Endothelial cell of umbilical vein (primary cell): Measurements from ENCODE around the gene SPAG9. TPM values are rescaled to one million over a fixed set of nuclear protein-coding genes. Genes with fewer than 3 reads are reported as not detected.

Source experiments
- BruUV-seq: library from RNA; stranded (reverse); fragments of 400-500 nt; replicated peaks from 2 replicates; lab custom pipeline; 2021; lab: Mats Ljungman, UMichigan
- CTCF ChIA-PET: fragments of 300-600, 350-600 bp; sonication (Branson Sonifier 250); formaldehyde crosslinking; loops from one replicate; lab custom pipeline; 2021; ENCODE audit warnings: antibody characterized with exemption, inconsistent platforms; lab: Charles Lee
- POLR2A ChIA-PET: fragments of 300-600, 350-600 bp; sonication (Branson Sonifier 250); formaldehyde crosslinking; loops from one replicate; lab custom pipeline; 2021; ENCODE audit warnings: antibody characterized with exemption, inconsistent platforms; lab: Charles Lee
- DNase-seq: peaks from one replicate; pipeline ENCODE4 v3.0.0-alpha.2; 2011; ENCODE audit warnings: low read depth, low spot score
- FAIRE-seq: peaks from 2 replicates; lab custom pipeline; 2011; peaks lifted over from hg19 to GRCh38; lab: Jason Lieb, UNC
- H2AFZ ChIP-seq: 2 replicates; pipeline ENCODE4 v1.6.0; 2012; ENCODE audit warnings: low read depth, low read length, control low read depth, inconsistent platforms
- H3K27ac ChIP-seq: 2 replicates; pipeline ENCODE4 v1.5.1; 2011; ENCODE audit warnings: low read depth, mild to moderate bottlenecking, control low read depth, low read length, moderate library complexity; ENCODE audit not compliant: insufficient read depth
- H3K27me3 ChIP-seq, 2 experiments: 2 replicates each; pipeline versions ENCODE4 v1.6.0 to v1.6.1; 2011; ENCODE audit warnings: low read length in 2 of 2, mixed read lengths in 1 of 2; ENCODE audit not compliant: control insufficient read depth in 2 of 2, insufficient read depth in 2 of 2
- H3K36me3 ChIP-seq, 2 experiments: 2 replicates in 1 of 2; 3 replicates in 1 of 2; pipeline ENCODE4 v1.5.1; 2011; ENCODE audit warnings: low read length in 2 of 2, mild to moderate bottlenecking in 1 of 2, moderate library complexity in 1 of 2; ENCODE audit not compliant: control insufficient read depth in 2 of 2, insufficient read depth in 2 of 2; ENCODE audit errors: extremely low read depth in 1 of 2
- H3K4me1 ChIP-seq: 3 replicates; pipeline ENCODE4 v1.5.1; 2011; ENCODE audit warnings: mild to moderate bottlenecking, low read length; ENCODE audit not compliant: control insufficient read depth, insufficient read depth; ENCODE audit errors: extremely low read depth
- H3K4me2 ChIP-seq: 2 replicates; pipeline ENCODE4 v1.6.1; 2011; ENCODE audit warnings: low read length, control low read depth, mixed read lengths; ENCODE audit not compliant: insufficient read depth
- H3K4me3 ChIP-seq, 3 experiments: fragments of 200-600 bp in 1 of 3; sonication (generic), shearing (Covaris generic) in 1 of 3; replicated peaks in 1 of 3; 2 replicates each; pipeline ENCODE4 v1.5.1; 2011 to 2016; ENCODE audit warnings: control low read depth in 3 of 3, low read length in 3 of 3, mild to moderate bottlenecking in 2 of 3, inconsistent platforms in 1 of 3, low read depth in 1 of 3, moderate library complexity in 1 of 3; ENCODE audit not compliant: insufficient read depth in 1 of 3
- H3K79me2 ChIP-seq: 2 replicates; pipeline ENCODE4 v1.6.0; 2012; ENCODE audit warnings: low read length, inconsistent platforms; ENCODE audit not compliant: control insufficient read depth, insufficient read depth
- H3K9ac ChIP-seq: replicated peaks from 2 replicates; pipeline ENCODE3; 2011; ENCODE audit warnings: low read length, control low read depth; ENCODE audit not compliant: insufficient read depth; ENCODE audit errors: extremely low read depth
- H3K9me1 ChIP-seq: replicated peaks from 3 replicates; pipeline ENCODE4 v1.6.0; 2011; ENCODE audit warnings: mild to moderate bottlenecking, low read length; ENCODE audit not compliant: control insufficient read depth, insufficient read depth; ENCODE audit errors: extremely low read depth
- H3K9me3 ChIP-seq: replicated peaks from 2 replicates; pipeline ENCODE4 v1.5.1; 2012; ENCODE audit warnings: low read length, inconsistent platforms; ENCODE audit not compliant: control insufficient read depth, insufficient read depth
- H4K20me1 ChIP-seq: replicated peaks from 2 replicates; pipeline ENCODE3; 2011; ENCODE audit warnings: mild to moderate bottlenecking, low read length; ENCODE audit not compliant: control insufficient read depth, insufficient read depth; ENCODE audit errors: extremely low read depth
- CTCF ChIP-seq, 2 donors: IDR thresholded peaks; 1 replicate in 1 of 2; 2 replicates in 1 of 2; pipeline ENCODE4 v1.5.1; 2011; ENCODE audit warnings: low read length in 2 of 2, mild to moderate bottlenecking in 2 of 2, moderate library complexity in 2 of 2, control low read depth in 1 of 2, inconsistent platforms in 1 of 2, low read depth in 1 of 2; ENCODE audit not compliant: insufficient read depth in 1 of 2; ENCODE audit errors: extremely low read depth in 1 of 2
- EZH2 ChIP-seq: IDR thresholded peaks from 2 replicates; pipeline ENCODE4 v1.6.1; 2012; ENCODE audit warnings: borderline replicate concordance, low read depth, mild to moderate bottlenecking, moderate library complexity, low read length, inconsistent platforms; ENCODE audit not compliant: severe bottlenecking
- FOS ChIP-seq: IDR thresholded peaks from 2 replicates; pipeline ENCODE4 v1.6.1; 2011; ENCODE audit warnings: mild to moderate bottlenecking, low read length, moderate library complexity, borderline replicate concordance; ENCODE audit not compliant: insufficient read depth
- GATA2 ChIP-seq: IDR thresholded peaks from 2 replicates; pipeline ENCODE4 v1.7.0; 2011; ENCODE audit warnings: low read depth, mild to moderate bottlenecking, moderate library complexity, mixed read lengths, low read length; ENCODE audit not compliant: insufficient read length, insufficient read depth
- JUN ChIP-seq: IDR thresholded peaks from 2 replicates; pipeline ENCODE4 v1.6.1; 2011; ENCODE audit warnings: borderline replicate concordance, low read depth; ENCODE audit not compliant: insufficient read length, insufficient read depth
- MAX ChIP-seq: IDR thresholded peaks from 2 replicates; pipeline ENCODE4 v1.6.1; 2011; ENCODE audit not compliant: insufficient read depth, insufficient read length
- MYC ChIP-seq: IDR thresholded peaks from one replicate; pipeline ENCODE4 v1.6.1; 2011; ENCODE audit warnings: mild to moderate bottlenecking, low read depth, low read length
- POLR2A ChIP-seq: IDR thresholded peaks from 2 replicates; pipeline ENCODE4 v1.6.1; 2012; ENCODE audit warnings: low read depth, mild to moderate bottlenecking, control low read depth, low read length
- POLR2AphosphoS5 ChIP-seq: IDR thresholded peaks from 2 replicates; pipeline ENCODE4 v1.6.1; 2012; ENCODE audit warnings: low read depth, mild to moderate bottlenecking, control low read depth, low read length, moderate library complexity; ENCODE audit not compliant: insufficient read depth
- dilution Hi-C: fragments of 300-500 bp; cut with MboI; formaldehyde crosslinking; loops from one replicate; pipeline ENCODE4 v1.15.0; 2019; ENCODE audit warnings: low sequenced_read_pairs; ENCODE audit not compliant: extremely low pct_ligation_motif_present
- intact Hi-C: fragments of 100-400 bp; cut with micrococcal nuclease; formaldehyde crosslinking; loops from one replicate; pipeline ENCODE4 v1.10.0; 2022
- polyA plus RNA-seq, 4 experiments: library from polyadenylated mRNA; depleted of rRNA in 3 of 4; stranded (reverse) in 3 of 4; unstranded in 1 of 4; fragments of >200 nt; gene quantifications; 2 replicates each; pipeline versions ENCODE4 v1.2.1 to v1.2.3, GENCODE V29; 2011 to 2012; ENCODE audit warnings: missing spikeins in 1 of 4
- total RNA-seq: library from RNA; stranded (reverse); gene quantifications from 2 replicates; pipeline ENCODE4 v1.2.3, GENCODE V29; 2021

SPAG9 gene
- total and polyA plus RNA-seq, 2 donors (not counting 3 experiments of a cell fraction or from before 2014, with no cell fraction given) = 16.5 to 75.0 TPM

GRCh38 chr17:50945779-50946222 is 174.9 kb downstream of the SPAG9 start:
- Histone ChIP-seq H3K9me1 (no peaks in the 10 kb centered on the region), H3K36me3 (no peaks in the 10 kb centered on the region), H3K4me1 (peaks cover 4% of the 10 kb centered on the region), H4K20me1 (no peaks in the 10 kb centered on the region), H3K27me3 (no peaks in the 10 kb centered on the region), H3K79me2 (no peaks in the 10 kb centered on the region), H3K4me2 (no peak overlapping the region), H3K9ac (no peak overlapping the region), H2AFZ (no peak overlapping the region), H3K4me3 (no peak overlapping the region), H3K9me3 (no peaks in the 10 kb centered on the region), H3K27ac (no peak overlapping the region)
- no peak for TF ChIP-seq GATA2
- TF ChIP-seq POLR2AphosphoS5 = no peak
- TF ChIP-seq POLR2A = no peak
- no peak for TF ChIP-seq MYC
- no peak for TF ChIP-seq EZH2
- no peak for TF ChIP-seq JUN
- no peak for TF ChIP-seq MAX
- no peak for TF ChIP-seq FOS
- no peak for TF ChIP-seq CTCF (IDR thresholded peaks at IDR 0.05; ENCODE audit: extremely low read depth in 1 of 2, insufficient read depth in 1 of 2, low read depth in 1 of 2, low read length in 2 of 2)
- dilution Hi-C loops (no loop called here), intact Hi-C loops (no loop called here)
- POLR2A ChIA-PET = interaction anchor here (0.7 kb wide), 1 partner anchor 79 kb away, joined by 3 read pairs; the partner anchor contains the start of gene TOB1
- BruUV-seq = no TSS peak
- FAIRE-seq = no peak
- CTCF ChIA-PET = interaction anchor here (1.2 to 5.7 kb wide), 4 partner anchors 8 to 93 kb away, joined by 4 to 27 read pairs (median 6); no protein-coding TSS in a partner anchor
- DNase-seq = no peak
